WTC11 (cell line): ENCODE results near the gene SLC10A1. TPM values are rescaled to one million over a fixed set of nuclear protein-coding genes. Genes with fewer than 3 reads are reported as not detected.

Experiments used
- ATAC-seq: fragments of 200-7000 bp; cut with Tn5 transposase; 2 replicates; pipeline ENCODE4 v1.10.0; 2021; ENCODE audit warnings: mild to moderate bottlenecking, moderate library complexity
- CTCF ChIA-PET: fragments of 300-600 bp; sonication (Branson Sonifier 250); formaldehyde crosslinking; loops from one replicate; lab custom pipeline; 2021; ENCODE audit warnings: antibody characterized with exemption; lab: Charles Lee
- POLR2A ChIA-PET: fragments of 350-600 bp; sonication (Branson Sonifier 250); formaldehyde crosslinking; loops from one replicate; lab custom pipeline; 2021; ENCODE audit warnings: antibody characterized with exemption; lab: Charles Lee
- DNase-seq: peaks from one replicate; pipeline ENCODE4 v3.0.0; 2021; ENCODE audit warnings: low spot score
- H3K27ac Mint-ChIP-seq: 2 replicates; pipeline ENCODE4 v1.8.0; 2021; ENCODE audit warnings: mixed read lengths
- H3K27me3 Mint-ChIP-seq: 2 replicates; pipeline ENCODE4 v1.8.0; 2021; ENCODE audit warnings: low read depth, mild to moderate bottlenecking, moderate library complexity, mixed read lengths
- H3K36me3 Mint-ChIP-seq: 2 replicates; pipeline ENCODE4 v1.8.0; 2021; ENCODE audit warnings: mixed read lengths
- H3K4me1 Mint-ChIP-seq: 2 replicates; pipeline ENCODE4 v1.8.0; 2022; ENCODE audit warnings: mixed read lengths
- H3K4me3 Mint-ChIP-seq: 2 replicates; pipeline ENCODE4 v1.8.0; 2021; ENCODE audit warnings: mild to moderate bottlenecking, moderate library complexity, mixed read lengths
- H3K9me3 Mint-ChIP-seq: 2 replicates; pipeline ENCODE4 v1.8.0; 2021; ENCODE audit warnings: mixed read lengths
- CBFB ChIP-seq: sonication (generic); formaldehyde crosslinking; IDR thresholded peaks from 2 replicates; pipeline ENCODE4 v1.8.1; 2022; ENCODE audit warnings: mild to moderate bottlenecking, low read depth, missing genetic modification reagents
- ESRRA ChIP-seq: sonication (generic); formaldehyde crosslinking; IDR thresholded peaks from 2 replicates; pipeline ENCODE4 v1.8.1; 2022; ENCODE audit warnings: mild to moderate bottlenecking, missing genetic modification reagents, borderline replicate concordance
- JAZF1 ChIP-seq: fragments of 250-450 bp; sonication (Bioruptor Pico); IDR thresholded peaks from 2 replicates; pipeline ENCODE4 v1.9.0; 2021; ENCODE audit warnings: moderate library complexity, mild to moderate bottlenecking, inconsistent platforms
- JUN ChIP-seq: sonication (generic); formaldehyde crosslinking; IDR thresholded peaks from 2 replicates; pipeline ENCODE4 v1.8.0; 2023; ENCODE audit warnings: mild to moderate bottlenecking, missing genetic modification reagents
- KAT7 ChIP-seq: sonication (generic); formaldehyde crosslinking; IDR thresholded peaks from 2 replicates; pipeline ENCODE4 v1.8.1; 2023; ENCODE audit warnings: missing genetic modification reagents, mild to moderate bottlenecking, borderline replicate concordance
- NFATC4 ChIP-seq: fragments of 250-450 bp; sonication (Bioruptor Pico); IDR thresholded peaks from 2 replicates; pipeline ENCODE4 v1.9.0; 2021; ENCODE audit warnings: mild to moderate bottlenecking
- NFYB ChIP-seq: sonication (generic); formaldehyde crosslinking; conservative IDR thresholded peaks from 2 replicates; pipeline ENCODE4 v1.8.0; 2022; ENCODE audit warnings: low read depth, missing genetic modification reagents
- OVOL2 ChIP-seq: fragments of 250-450 bp; sonication (Bioruptor Pico); IDR thresholded peaks from 2 replicates; pipeline ENCODE4 v1.9.0; 2021; ENCODE audit warnings: mild to moderate bottlenecking, borderline replicate concordance
- PRRX2 ChIP-seq: fragments of 250-450 bp; sonication (Bioruptor Pico); IDR thresholded peaks from 2 replicates; pipeline ENCODE4 v1.8.0; 2021; ENCODE audit warnings: mild to moderate bottlenecking
- SMAD4 ChIP-seq: sonication (generic); formaldehyde crosslinking; IDR thresholded peaks from 2 replicates; pipeline ENCODE4 v1.8.0; 2022; ENCODE audit warnings: mild to moderate bottlenecking, missing genetic modification reagents
- STAT6 ChIP-seq: sonication (generic); formaldehyde crosslinking; conservative IDR thresholded peaks from 2 replicates; pipeline ENCODE4 v1.8.1; 2023; ENCODE audit warnings: mild to moderate bottlenecking, low read depth, missing genetic modification reagents, moderate library complexity
- TEAD4 ChIP-seq: sonication (generic); formaldehyde crosslinking; IDR thresholded peaks from 2 replicates; pipeline ENCODE4 v1.8.0; 2022; ENCODE audit warnings: mild to moderate bottlenecking, missing genetic modification reagents
- ZNF317 ChIP-seq: sonication (generic); formaldehyde crosslinking; IDR thresholded peaks from 2 replicates; pipeline ENCODE4 v1.8.1; 2023; ENCODE audit warnings: low read depth, mild to moderate bottlenecking, moderate library complexity, missing genetic modification reagents, borderline replicate concordance
- ZNF396 ChIP-seq: fragments of 250-450 bp; sonication (Bioruptor Pico); IDR thresholded peaks from 2 replicates; pipeline ENCODE4 v1.8.0; 2021; ENCODE audit warnings: mild to moderate bottlenecking, moderate library complexity, borderline replicate concordance
- ZNF671 ChIP-seq: fragments of 250-450 bp; sonication (Bioruptor Pico); IDR thresholded peaks from 2 replicates; pipeline ENCODE4 v1.8.0; 2021; ENCODE audit warnings: mild to moderate bottlenecking
- total RNA-seq: library from RNA; stranded (reverse); gene quantifications from 3 replicates; pipeline ENCODE4 v1.2.3, GENCODE V29; 2021
- TF ChIP-seq, protein P1 (sequence below): fragments of 250-450 bp; sonication (Bioruptor Pico); IDR thresholded peaks from 2 replicates; pipeline ENCODE4 v1.9.0; 2021; ENCODE audit warnings: mild to moderate bottlenecking
- TF ChIP-seq, protein P2 (sequence below): fragments of 250-450 bp; sonication (Bioruptor Pico); conservative IDR thresholded peaks from 2 replicates; pipeline ENCODE4 v1.9.0; 2021; ENCODE audit warnings: mild to moderate bottlenecking
- TF ChIP-seq, protein P3 (sequence below): sonication (generic); formaldehyde crosslinking; IDR thresholded peaks from 2 replicates; pipeline ENCODE4 v1.8.1; 2023; ENCODE audit warnings: mild to moderate bottlenecking, missing genetic modification reagents, moderate library complexity
- TF ChIP-seq, protein P4 (sequence below): sonication (generic); formaldehyde crosslinking; IDR thresholded peaks from 2 replicates; pipeline ENCODE4 v1.8.0; 2023; ENCODE audit warnings: mild to moderate bottlenecking, missing genetic modification reagents
- TF ChIP-seq, protein P5 (sequence below): sonication (generic); formaldehyde crosslinking; IDR thresholded peaks from 2 replicates; pipeline ENCODE4 v1.8.0; 2022; ENCODE audit warnings: missing genetic modification reagents

The SLC10A1 gene
- total RNA-seq, 1 experiment from 2014 or later, result 0.09 TPM

- TF ChIP-seq PRRX2 (CRISPR knock-in tag) (0 out of 2 replicates have a peak, but pooled peaks have one; percentile 5), NFATC4 (CRISPR knock-in tag) (peak; percentile 89), KAT7 (CRISPR knock-in tag) (peak; percentile 75; the same call in 1 of the 2 replicates), CBFB (CRISPR knock-in tag) (peak; percentile 75; the same call in 1 of the 2 replicates), ZNF317 (no peak)
- TF ChIP-seq, protein P1, sequence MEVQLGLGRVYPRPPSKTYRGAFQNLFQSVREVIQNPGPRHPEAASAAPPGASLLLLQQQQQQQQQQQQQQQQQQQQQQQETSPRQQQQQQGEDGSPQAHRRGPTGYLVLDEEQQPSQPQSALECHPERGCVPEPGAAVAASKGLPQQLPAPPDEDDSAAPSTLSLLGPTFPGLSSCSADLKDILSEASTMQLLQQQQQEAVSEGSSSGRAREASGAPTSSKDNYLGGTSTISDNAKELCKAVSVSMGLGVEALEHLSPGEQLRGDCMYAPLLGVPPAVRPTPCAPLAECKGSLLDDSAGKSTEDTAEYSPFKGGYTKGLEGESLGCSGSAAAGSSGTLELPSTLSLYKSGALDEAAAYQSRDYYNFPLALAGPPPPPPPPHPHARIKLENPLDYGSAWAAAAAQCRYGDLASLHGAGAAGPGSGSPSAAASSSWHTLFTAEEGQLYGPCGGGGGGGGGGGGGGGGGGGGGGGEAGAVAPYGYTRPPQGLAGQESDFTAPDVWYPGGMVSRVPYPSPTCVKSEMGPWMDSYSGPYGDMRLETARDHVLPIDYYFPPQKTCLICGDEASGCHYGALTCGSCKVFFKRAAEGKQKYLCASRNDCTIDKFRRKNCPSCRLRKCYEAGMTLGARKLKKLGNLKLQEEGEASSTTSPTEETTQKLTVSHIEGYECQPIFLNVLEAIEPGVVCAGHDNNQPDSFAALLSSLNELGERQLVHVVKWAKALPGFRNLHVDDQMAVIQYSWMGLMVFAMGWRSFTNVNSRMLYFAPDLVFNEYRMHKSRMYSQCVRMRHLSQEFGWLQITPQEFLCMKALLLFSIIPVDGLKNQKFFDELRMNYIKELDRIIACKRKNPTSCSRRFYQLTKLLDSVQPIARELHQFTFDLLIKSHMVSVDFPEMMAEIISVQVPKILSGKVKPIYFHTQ, result 0 out of 2 replicates have a peak, but pooled peaks have one; percentile 33
These were observed 29.6 kb downstream of the SLC10A1 start (continued) for GRCh38 chr14:69767369-69767999.

DNA sequence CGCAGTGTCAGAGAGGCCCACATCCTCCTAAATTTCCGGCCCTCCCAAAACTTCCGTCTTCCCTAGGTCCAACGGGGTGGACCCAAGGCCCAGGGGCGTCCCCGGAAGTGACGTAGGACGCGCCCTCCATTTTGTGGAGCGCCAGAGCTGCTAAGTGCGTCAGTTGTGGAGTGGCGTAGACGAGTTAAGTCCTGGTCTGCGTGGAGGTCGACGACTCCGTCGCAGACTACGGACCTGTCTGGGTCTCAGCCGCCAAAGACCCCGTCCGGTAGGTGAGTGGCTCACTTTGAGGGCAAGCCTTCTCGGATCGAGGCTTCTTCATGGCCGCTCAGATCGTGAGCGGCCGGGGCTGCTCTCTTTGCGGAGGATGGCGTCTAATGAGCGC lies 30.1 kb downstream of the SLC10A1 start, which contains the start of gene SRSF5:
TSS of gene SRSF5 (plus strand) at position 159 of the 385 bp plus-strand sequence. CDS start 1,015 bp downstream, outside the sequence.
- H3K9me3 Mint-ChIP-seq, result peaks cover 4% of the 10 kb centered on the region; the same call in 1 of the 2 replicates
- peaks cover 27% of the 10 kb centered on the region for H3K4me1 Mint-ChIP-seq
- TF ChIP-seq KAT7 (CRISPR knock-in tag) (peak; percentile 84; the same call in 1 of the 2 replicates), OVOL2 (CRISPR knock-in tag) (no peak), JUN (0 out of 2 replicates have a peak, but pooled peaks have one; percentile 11), STAT6 (CRISPR knock-in tag) (no peak), ESRRA (CRISPR knock-in tag) (peak; percentile 76; the same call in 1 of the 2 replicates), JAZF1 (no peak), TEAD4 (CRISPR knock-in tag) (peak; percentile 45; the same call in 1 of the 2 replicates), SMAD4 (CRISPR knock-in tag) (peak; percentile 25; the same call in 1 of the 2 replicates), ZNF671 (CRISPR knock-in tag) (no peak), ZNF396 (CRISPR knock-in tag) (no peak), NFYB (CRISPR knock-in tag) (no peak), PRRX2 (CRISPR knock-in tag) (0 out of 2 replicates have a peak, but pooled peaks have one; percentile 46)
- TF ChIP-seq, protein P2, sequence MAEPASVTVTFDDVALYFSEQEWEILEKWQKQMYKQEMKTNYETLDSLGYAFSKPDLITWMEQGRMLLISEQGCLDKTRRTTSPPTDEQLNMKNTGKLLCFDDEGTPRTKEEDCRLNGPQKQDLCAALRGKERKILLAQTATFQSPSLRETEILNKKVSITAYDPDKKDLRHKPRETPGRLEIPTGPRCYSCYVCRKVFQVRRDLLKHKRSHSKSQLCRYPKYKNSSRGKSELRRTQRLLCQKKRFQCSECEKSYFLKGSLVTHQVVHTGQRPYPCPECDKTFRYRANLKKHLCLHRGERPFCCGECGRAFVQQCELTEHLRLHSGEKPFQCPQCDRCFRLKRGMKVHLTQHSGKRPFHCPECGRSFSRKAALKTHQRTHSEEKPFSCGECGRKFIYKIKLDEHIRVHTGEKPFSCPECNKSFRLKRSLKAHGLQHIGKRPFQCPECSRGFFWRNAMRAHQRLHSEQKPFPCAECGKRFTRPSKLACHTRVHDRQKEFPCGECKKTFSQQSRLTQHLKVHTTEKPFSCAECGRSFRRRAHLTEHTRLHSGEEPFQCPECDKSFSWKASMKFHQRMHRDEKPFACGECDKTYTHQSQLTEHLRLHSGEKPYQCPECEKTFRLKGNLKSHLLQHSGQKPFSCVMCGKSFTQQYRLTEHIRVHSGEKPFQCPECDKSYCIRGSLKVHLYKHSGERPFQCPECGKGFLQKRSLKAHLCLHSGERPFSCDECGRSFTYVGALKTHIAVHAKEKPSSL, result no peak
- TF ChIP-seq, protein P3, sequence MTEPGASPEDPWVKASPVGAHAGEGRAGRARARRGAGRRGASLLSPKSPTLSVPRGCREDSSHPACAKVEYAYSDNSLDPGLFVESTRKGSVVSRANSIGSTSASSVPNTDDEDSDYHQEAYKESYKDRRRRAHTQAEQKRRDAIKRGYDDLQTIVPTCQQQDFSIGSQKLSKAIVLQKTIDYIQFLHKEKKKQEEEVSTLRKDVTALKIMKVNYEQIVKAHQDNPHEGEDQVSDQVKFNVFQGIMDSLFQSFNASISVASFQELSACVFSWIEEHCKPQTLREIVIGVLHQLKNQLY, result no peak
- TF ChIP-seq, protein P4, sequence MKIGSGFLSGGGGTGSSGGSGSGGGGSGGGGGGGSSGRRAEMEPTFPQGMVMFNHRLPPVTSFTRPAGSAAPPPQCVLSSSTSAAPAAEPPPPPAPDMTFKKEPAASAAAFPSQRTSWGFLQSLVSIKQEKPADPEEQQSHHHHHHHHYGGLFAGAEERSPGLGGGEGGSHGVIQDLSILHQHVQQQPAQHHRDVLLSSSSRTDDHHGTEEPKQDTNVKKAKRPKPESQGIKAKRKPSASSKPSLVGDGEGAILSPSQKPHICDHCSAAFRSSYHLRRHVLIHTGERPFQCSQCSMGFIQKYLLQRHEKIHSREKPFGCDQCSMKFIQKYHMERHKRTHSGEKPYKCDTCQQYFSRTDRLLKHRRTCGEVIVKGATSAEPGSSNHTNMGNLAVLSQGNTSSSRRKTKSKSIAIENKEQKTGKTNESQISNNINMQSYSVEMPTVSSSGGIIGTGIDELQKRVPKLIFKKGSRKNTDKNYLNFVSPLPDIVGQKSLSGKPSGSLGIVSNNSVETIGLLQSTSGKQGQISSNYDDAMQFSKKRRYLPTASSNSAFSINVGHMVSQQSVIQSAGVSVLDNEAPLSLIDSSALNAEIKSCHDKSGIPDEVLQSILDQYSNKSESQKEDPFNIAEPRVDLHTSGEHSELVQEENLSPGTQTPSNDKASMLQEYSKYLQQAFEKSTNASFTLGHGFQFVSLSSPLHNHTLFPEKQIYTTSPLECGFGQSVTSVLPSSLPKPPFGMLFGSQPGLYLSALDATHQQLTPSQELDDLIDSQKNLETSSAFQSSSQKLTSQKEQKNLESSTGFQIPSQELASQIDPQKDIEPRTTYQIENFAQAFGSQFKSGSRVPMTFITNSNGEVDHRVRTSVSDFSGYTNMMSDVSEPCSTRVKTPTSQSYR, result no peak
- TF ChIP-seq, protein P5, sequence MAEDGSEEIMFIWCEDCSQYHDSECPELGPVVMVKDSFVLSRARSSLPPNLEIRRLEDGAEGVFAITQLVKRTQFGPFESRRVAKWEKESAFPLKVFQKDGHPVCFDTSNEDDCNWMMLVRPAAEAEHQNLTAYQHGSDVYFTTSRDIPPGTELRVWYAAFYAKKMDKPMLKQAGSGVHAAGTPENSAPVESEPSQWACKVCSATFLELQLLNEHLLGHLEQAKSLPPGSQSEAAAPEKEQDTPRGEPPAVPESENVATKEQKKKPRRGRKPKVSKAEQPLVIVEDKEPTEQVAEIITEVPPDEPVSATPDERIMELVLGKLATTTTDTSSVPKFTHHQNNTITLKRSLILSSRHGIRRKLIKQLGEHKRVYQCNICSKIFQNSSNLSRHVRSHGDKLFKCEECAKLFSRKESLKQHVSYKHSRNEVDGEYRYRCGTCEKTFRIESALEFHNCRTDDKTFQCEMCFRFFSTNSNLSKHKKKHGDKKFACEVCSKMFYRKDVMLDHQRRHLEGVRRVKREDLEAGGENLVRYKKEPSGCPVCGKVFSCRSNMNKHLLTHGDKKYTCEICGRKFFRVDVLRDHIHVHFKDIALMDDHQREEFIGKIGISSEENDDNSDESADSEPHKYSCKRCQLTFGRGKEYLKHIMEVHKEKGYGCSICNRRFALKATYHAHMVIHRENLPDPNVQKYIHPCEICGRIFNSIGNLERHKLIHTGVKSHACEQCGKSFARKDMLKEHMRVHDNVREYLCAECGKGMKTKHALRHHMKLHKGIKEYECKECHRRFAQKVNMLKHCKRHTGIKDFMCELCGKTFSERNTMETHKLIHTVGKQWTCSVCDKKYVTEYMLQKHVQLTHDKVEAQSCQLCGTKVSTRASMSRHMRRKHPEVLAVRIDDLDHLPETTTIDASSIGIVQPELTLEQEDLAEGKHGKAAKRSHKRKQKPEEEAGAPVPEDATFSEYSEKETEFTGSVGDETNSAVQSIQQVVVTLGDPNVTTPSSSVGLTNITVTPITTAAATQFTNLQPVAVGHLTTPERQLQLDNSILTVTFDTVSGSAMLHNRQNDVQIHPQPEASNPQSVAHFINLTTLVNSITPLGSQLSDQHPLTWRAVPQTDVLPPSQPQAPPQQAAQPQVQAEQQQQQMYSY (CRISPR knock-in tag), result no peak

More for the DNA sequence above, 30.1 kb downstream of the SLC10A1 start, which contains the start of gene SRSF5:
- DNase-seq (peak; percentile 92), ATAC-seq (peak; percentile 94)
- ChIA-PET POLR2A (interaction anchor here (1.0 to 1.5 kb wide), 4 partner anchors 9 to 193 kb away, joined by 3 to 5 read pairs (median 4); partner anchors contain the start of gene CCDC177), CTCF (interaction anchor here (0.5 to 2.1 kb wide), 5 partner anchors 40 to 264 kb away, joined by 3 to 4 read pairs (median 4); no protein-coding TSS in a partner anchor)
- peak within 1 kb of the TSS; percentile 100 for H3K27ac Mint-ChIP-seq
- peaks cover 47% of the 10 kb centered on the region for H3K36me3 Mint-ChIP-seq
- peaks cover 6% of the 10 kb centered on the region for H3K27me3 Mint-ChIP-seq
- H3K4me3 Mint-ChIP-seq, result peak within 1 kb of the TSS; percentile 99
